Fibroblast of lung (primary cell): ENCODE results near the gene CHCHD6. TPM values are rescaled to one million over a fixed set of nuclear protein-coding genes. Genes with fewer than 3 reads are reported as not detected.

Source experiments
- DNase-seq, 2 donors: peaks; one replicate each; pipeline versions ENCODE4 v3.0.0 to v3.0.0-alpha.2; 2010; ENCODE audit warnings: low read depth in 2 of 2
- H2AFZ ChIP-seq: 2 replicates; pipeline ENCODE4 v1.5.1; 2012; ENCODE audit warnings: low read length, control low read depth, inconsistent platforms
- H3K27ac ChIP-seq: 2 replicates; pipeline ENCODE4 v1.5.1; 2011; ENCODE audit warnings: low read length, control low read depth; ENCODE audit not compliant: insufficient read depth
- H3K27me3 ChIP-seq: 2 replicates; pipeline ENCODE4 v1.5.1; 2011; ENCODE audit warnings: mild to moderate bottlenecking, low read length; ENCODE audit not compliant: control insufficient read depth, insufficient read depth
- H3K36me3 ChIP-seq: 2 replicates; pipeline ENCODE4 v1.5.1; 2011; ENCODE audit warnings: low read length; ENCODE audit not compliant: control insufficient read depth, insufficient read depth
- H3K4me1 ChIP-seq: 2 replicates; pipeline ENCODE4 v1.5.1; 2011; ENCODE audit warnings: low read length; ENCODE audit not compliant: control insufficient read depth, insufficient read depth; ENCODE audit errors: extremely low read depth
- H3K4me2 ChIP-seq: 2 replicates; pipeline ENCODE4 v1.5.1; 2011; ENCODE audit warnings: low read length, control low read depth; ENCODE audit not compliant: insufficient read depth; ENCODE audit errors: extremely low read depth
- H3K4me3 ChIP-seq, 4 experiments: fragments of 200-600 bp in 1 of 4; sonication (generic) in 1 of 4; replicated peaks in 1 of 4; 2 replicates each; pipeline ENCODE4 v1.5.1; 2011 to 2016; ENCODE audit warnings: low read length in 4 of 4, low read depth in 3 of 4, mild to moderate bottlenecking in 3 of 4, control low read depth in 2 of 4, inconsistent platforms in 1 of 4, mixed read lengths in 1 of 4; ENCODE audit not compliant: insufficient read depth in 1 of 4; ENCODE audit errors: control extremely low read depth in 1 of 4
- H3K79me2 ChIP-seq: 2 replicates; pipeline ENCODE4 v1.5.1; 2012; ENCODE audit warnings: mild to moderate bottlenecking, low read length, inconsistent platforms; ENCODE audit not compliant: control insufficient read depth, insufficient read depth
- H3K9ac ChIP-seq: 2 replicates; pipeline ENCODE4 v1.5.1; 2011; ENCODE audit warnings: mild to moderate bottlenecking, low read length, control low read depth; ENCODE audit not compliant: insufficient read depth
- H3K9me3 ChIP-seq: 2 replicates; pipeline ENCODE4 v1.5.1; 2012; ENCODE audit warnings: low read depth, low read length; ENCODE audit not compliant: control insufficient read depth, insufficient read depth
- H4K20me1 ChIP-seq: 2 replicates; pipeline ENCODE4 v1.5.1; 2011; ENCODE audit warnings: low read length; ENCODE audit not compliant: control insufficient read depth, insufficient read depth; ENCODE audit errors: extremely low read depth
- EZH2 ChIP-seq: IDR thresholded peaks from 2 replicates; pipeline ENCODE4 v1.5.1; 2012; ENCODE audit warnings: low read length, control low read depth, mild to moderate bottlenecking; ENCODE audit errors: missing control alignments
- polyA plus RNA-seq, 2 donors: library from polyadenylated mRNA; depleted of rRNA in 1 of 2; stranded (reverse) in 1 of 2; unstranded in 1 of 2; fragments of >200 nt; gene quantifications; 2 replicates each; pipeline ENCODE4 v1.2.1, GENCODE V29; 2011 to 2012; ENCODE audit warnings: missing spikeins in 1 of 2
- total RNA-seq: library from RNA; depleted of rRNA; stranded (reverse); fragments of >200 nt; gene quantifications from 2 replicates; pipeline ENCODE4 v1.2.1, GENCODE V29; 2014
- TF ChIP-seq, protein P1 (sequence below), 2 donors: IDR thresholded peaks in 1 of 2; conservative IDR thresholded peaks in 1 of 2; 1 replicate in 1 of 2; 2 replicates in 1 of 2; pipeline ENCODE4 v1.5.1; 2011 to 2012; ENCODE audit warnings: low read length in 2 of 2, control low read depth in 1 of 2, inconsistent platforms in 1 of 2, low read depth in 1 of 2, mild to moderate bottlenecking in 1 of 2

Gene CHCHD6
- total and polyA plus RNA-seq, 2 donors (not counting 1 experiment from before 2014, with no cell fraction given) = 9.5 to 11.1 TPM

DNA sequence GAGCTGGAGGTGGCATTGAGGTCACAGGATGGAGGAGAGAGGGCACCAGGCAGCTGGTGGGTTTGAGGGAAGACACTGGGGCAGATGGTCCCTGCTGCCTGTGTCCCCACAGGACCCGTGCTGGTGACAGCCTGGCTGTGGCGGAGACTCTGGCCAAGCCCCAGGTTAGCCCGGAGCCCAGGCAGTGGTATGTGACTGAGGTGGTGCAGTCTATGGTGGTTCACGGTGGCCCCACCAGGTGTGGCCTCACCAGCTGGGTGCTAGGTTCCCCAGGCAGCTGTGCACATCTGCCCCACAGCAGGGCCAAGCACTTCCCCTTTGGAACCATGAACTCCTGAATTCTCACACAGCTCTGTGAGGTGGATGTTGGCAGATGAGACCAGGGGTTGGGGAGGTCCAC, 294.3 kb downstream of the CHCHD6 start:
- H3K4me2 ChIP-seq = no peak overlapping the region
- H3K9ac ChIP-seq = no peak overlapping the region
- TF ChIP-seq EZH2 = no peak
- TF ChIP-seq, protein P1, sequence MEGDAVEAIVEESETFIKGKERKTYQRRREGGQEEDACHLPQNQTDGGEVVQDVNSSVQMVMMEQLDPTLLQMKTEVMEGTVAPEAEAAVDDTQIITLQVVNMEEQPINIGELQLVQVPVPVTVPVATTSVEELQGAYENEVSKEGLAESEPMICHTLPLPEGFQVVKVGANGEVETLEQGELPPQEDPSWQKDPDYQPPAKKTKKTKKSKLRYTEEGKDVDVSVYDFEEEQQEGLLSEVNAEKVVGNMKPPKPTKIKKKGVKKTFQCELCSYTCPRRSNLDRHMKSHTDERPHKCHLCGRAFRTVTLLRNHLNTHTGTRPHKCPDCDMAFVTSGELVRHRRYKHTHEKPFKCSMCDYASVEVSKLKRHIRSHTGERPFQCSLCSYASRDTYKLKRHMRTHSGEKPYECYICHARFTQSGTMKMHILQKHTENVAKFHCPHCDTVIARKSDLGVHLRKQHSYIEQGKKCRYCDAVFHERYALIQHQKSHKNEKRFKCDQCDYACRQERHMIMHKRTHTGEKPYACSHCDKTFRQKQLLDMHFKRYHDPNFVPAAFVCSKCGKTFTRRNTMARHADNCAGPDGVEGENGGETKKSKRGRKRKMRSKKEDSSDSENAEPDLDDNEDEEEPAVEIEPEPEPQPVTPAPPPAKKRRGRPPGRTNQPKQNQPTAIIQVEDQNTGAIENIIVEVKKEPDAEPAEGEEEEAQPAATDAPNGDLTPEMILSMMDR (conservative IDR thresholded peaks at IDR 0.05 in 1 of 2, IDR thresholded peaks at IDR 0.05 in 1 of 2; ENCODE audit: low read depth in 1 of 2, low read length in 2 of 2) = no peak
- no peaks in the 10 kb centered on the region for H3K27me3 ChIP-seq
- H3K4me3 ChIP-seq = no peak overlapping the region
- H3K4me1 ChIP-seq = peaks cover 27% of the 10 kb centered on the region
- no peaks in the 10 kb centered on the region for H3K9me3 ChIP-seq
- H4K20me1 ChIP-seq = no peaks in the 10 kb centered on the region
- no peak for DNase-seq
- H3K79me2 ChIP-seq = peaks cover 35% of the 10 kb centered on the region
- no peak overlapping the region for H2AFZ ChIP-seq
- no peak overlapping the region for H3K27ac ChIP-seq
- peaks cover 10% of the 10 kb centered on the region for H3K36me3 ChIP-seq

DNA sequence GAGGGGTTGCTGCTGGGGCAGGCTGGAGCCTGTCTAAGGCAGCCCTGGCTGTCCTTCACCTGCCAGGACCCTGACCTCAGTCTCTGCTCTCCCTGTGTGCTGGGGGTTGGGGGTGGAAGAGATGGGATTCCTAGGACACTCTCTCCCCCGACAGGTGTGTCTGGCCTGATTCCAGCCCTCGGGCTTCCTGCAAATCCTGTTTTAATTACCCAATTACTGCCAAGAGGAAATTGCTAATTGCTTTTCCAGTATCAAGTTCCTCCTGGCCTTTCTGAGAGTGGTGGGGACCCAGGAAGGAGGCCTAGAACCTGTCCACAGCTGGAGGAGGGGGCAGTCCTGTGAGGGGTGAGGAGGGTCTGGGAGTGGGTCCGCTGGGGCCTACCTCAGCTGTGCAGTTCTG, 294.7 kb downstream of the CHCHD6 start:
- no peaks in the 10 kb centered on the region for H3K27me3 ChIP-seq
- H3K4me3 ChIP-seq = no peak overlapping the region

DNA sequence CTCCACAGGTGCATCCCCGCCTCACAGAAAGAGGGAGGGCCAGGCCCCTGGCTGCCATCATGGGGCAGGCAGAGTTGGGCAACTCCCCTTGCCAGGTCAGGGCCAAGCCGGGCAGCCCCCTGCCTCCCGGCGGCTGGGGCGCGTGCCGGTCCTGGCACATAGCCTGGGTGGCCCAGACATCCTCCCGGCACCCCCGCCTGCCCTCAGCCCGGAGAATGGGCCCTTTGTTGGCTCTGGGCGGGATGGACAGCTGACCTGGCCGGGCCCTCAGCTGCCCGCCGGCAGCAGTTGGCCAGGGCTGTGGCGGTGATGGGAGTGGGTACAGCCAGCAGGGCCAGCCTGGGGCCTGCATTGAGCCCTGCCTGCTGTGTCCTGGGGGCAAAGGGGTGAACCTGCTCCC, 295.3 kb downstream of the CHCHD6 start:
- no peak overlapping the region for H3K4me3 ChIP-seq
- no peaks in the 10 kb centered on the region for H4K20me1 ChIP-seq
- no peaks in the 10 kb centered on the region for H3K9me3 ChIP-seq
- no peak overlapping the region for H3K9ac ChIP-seq
- H3K27me3 ChIP-seq = no peaks in the 10 kb centered on the region
- peaks cover 26% of the 10 kb centered on the region for H3K4me1 ChIP-seq
- no peak overlapping the region for H2AFZ ChIP-seq
- peaks cover 7% of the 10 kb centered on the region for H3K36me3 ChIP-seq
- no peak overlapping the region for H3K4me2 ChIP-seq
- no peak for DNase-seq
- TF ChIP-seq, protein P1 (conservative IDR thresholded peaks at IDR 0.05 in 1 of 2, IDR thresholded peaks at IDR 0.05 in 1 of 2; ENCODE audit: low read depth in 1 of 2, low read length in 2 of 2) = no peak
- TF ChIP-seq EZH2 = no peak
- peaks cover 36% of the 10 kb centered on the region for H3K79me2 ChIP-seq
- H3K27ac ChIP-seq = no peak overlapping the region

More for the DNA sequence above, 294.7 kb downstream of the CHCHD6 start:
- Histone ChIP-seq H3K9me3 (no peaks in the 10 kb centered on the region), H2AFZ (no peak overlapping the region), H3K9ac (no peak overlapping the region), H3K27ac (no peak overlapping the region), H3K4me1 (peaks cover 27% of the 10 kb centered on the region), H4K20me1 (no peaks in the 10 kb centered on the region), H3K79me2 (peaks cover 35% of the 10 kb centered on the region), H3K36me3 (peaks cover 10% of the 10 kb centered on the region), H3K4me2 (no peak overlapping the region)
- DNase-seq = no peak
- TF ChIP-seq, protein P1 (conservative IDR thresholded peaks at IDR 0.05 in 1 of 2, IDR thresholded peaks at IDR 0.05 in 1 of 2; ENCODE audit: low read depth in 1 of 2, low read length in 2 of 2) = no peak
- no peak for TF ChIP-seq EZH2
